Suprapubic skin (tissue), 4 donors: Measurements from ENCODE around the gene PRDX2. TPM values are rescaled to one million over a fixed set of nuclear protein-coding genes. Genes with fewer than 3 reads are reported as not detected.
"Not testable (repeated sequence)": the region's sequence is repeated elsewhere in the genome, so short reads cannot be mapped to it uniquely, and the experiment has no call there.

Experiments
- DNase-seq, 2 donors: peaks; one replicate each; pipeline ENCODE4 v3.0.0-alpha.2; 2019; ENCODE audit warnings: low spot score in 2 of 2
- H3K27ac ChIP-seq: fragments of 200-600 bp; sonication (generic); one replicate; pipeline ENCODE4 v1.5.1; 2019
- H3K27me3 ChIP-seq: fragments of 200-600 bp; sonication (generic); one replicate; pipeline ENCODE4 v1.5.1; 2019
- H3K36me3 ChIP-seq: fragments of 200-600 bp; sonication (generic); one replicate; pipeline ENCODE4 v1.5.1; 2019
- H3K4me1 ChIP-seq: fragments of 200-600 bp; sonication (generic); one replicate; pipeline ENCODE4 v1.5.1; 2019
- H3K4me3 ChIP-seq: fragments of 200-600 bp; sonication (generic); one replicate; pipeline ENCODE4 v1.5.1; 2019; ENCODE audit warnings: mild to moderate bottlenecking
- H3K9me3 ChIP-seq: fragments of 200-600 bp; sonication (generic); one replicate; pipeline ENCODE4 v1.5.1; 2019
- CTCF ChIP-seq, 2 donors: fragments of 200-600 bp in 1 of 2; fragments of 450-650 bp in 1 of 2; sonication (generic) in 1 of 2; IDR thresholded peaks; one replicate each; pipeline ENCODE4 v1.5.1; 2016 to 2019; ENCODE audit warnings: antibody characterized with exemption in 2 of 2, mild to moderate bottlenecking in 1 of 2, moderate library complexity in 1 of 2
- EP300 ChIP-seq: sonication (generic); formaldehyde crosslinking; IDR thresholded peaks from one replicate; pipeline ENCODE4 v1.6.1; 2017; ENCODE audit warnings: antibody characterized with exemption
- POLR2A ChIP-seq, 2 donors: fragments of 450-650 bp; IDR thresholded peaks; one replicate each; pipeline ENCODE4 v1.6.1; 2017; ENCODE audit warnings: antibody characterized with exemption in 2 of 2, mild to moderate bottlenecking in 2 of 2, moderate library complexity in 2 of 2
- POLR2AphosphoS5 ChIP-seq, 3 donors: sonication (generic); formaldehyde crosslinking; IDR thresholded peaks; one replicate each; pipeline ENCODE4 v1.6.1; 2017; ENCODE audit warnings: antibody characterized with exemption in 3 of 3
- WGBS: methylation state at CpG from one replicate; pipeline ENCODE4 v1.1.5; 2018; 5-methylcytosine and 5-hydroxymethylcytosine counted together
- total RNA-seq, 4 donors: library from RNA; depleted of rRNA; stranded (reverse); fragments of >200 nt; gene quantifications; one replicate each; pipeline ENCODE4 v1.1.0, GENCODE V29; 2016

PRDX2 gene
- total RNA-seq: 100 to 1,000 TPM; 270 to 579 (median 540) TPM

- WGBS: 0% methylated on average over 27 of the region's 78 CpGs
- H3K4me1 ChIP-seq: peaks cover 34% of the 10 kb centered on the region
- peaks cover 24% of the 10 kb centered on the region for H3K36me3 ChIP-seq
- peak within 1 kb of the TSS; percentile 58 for H3K27ac ChIP-seq
- H3K9me3 ChIP-seq: no peaks in the 10 kb centered on the region
- H3K27me3 ChIP-seq: no peaks in the 10 kb centered on the region
- peak; percentile 77 to 90 for DNase-seq
- H3K4me3 ChIP-seq: peak within 1 kb of the TSS; percentile 80
- TF ChIP-seq POLR2AphosphoS5 (IDR thresholded peaks at IDR 0.05) (peak in 1 of 3 donors; percentile 44), POLR2A (IDR thresholded peaks at IDR 0.05) (peak in 1 of 2 donors; percentile 70), EP300 (no peak), CTCF (IDR thresholded peaks at IDR 0.05) (no peak)
Observed at GRCh38 chr19:12801466-12802266, at the start of gene PRDX2, which contains the start of gene THSD8. Gene PRDX2, minus strand, starts transcription at chr19:12801800. Its CDS starts 539 bp downstream, at chr19:12801261. Gene THSD8, plus strand, starts transcription at chr19:12802069. Its CDS starts 3 bp downstream, at chr19:12802072.

GRCh38 chr19:12847159-12848139 lies 45.8 kb upstream of the PRDX2 start:
- 7% methylated on average over 56 of the region's 69 CpGs for WGBS
- H3K27me3 ChIP-seq: peaks cover 30% of the 10 kb centered on the region
- peak; percentile 87 to 89 for DNase-seq

GRCh38 chr19:12846613-12847012 lies 45.0 kb upstream of the PRDX2 start:
- H3K4me3 ChIP-seq, H3K27ac ChIP-seq, DNase-seq, H3K36me3 ChIP-seq, H3K4me1 ChIP-seq, H3K9me3 ChIP-seq: not testable (repeated sequence)
- WGBS: 84% methylated on average over 7 of the region's 7 CpGs
- peaks cover 38% of the 10 kb centered on the region for H3K27me3 ChIP-seq

More at GRCh38 chr19:12847159-12848139, 45.8 kb upstream of the PRDX2 start:
- no peaks in the 10 kb centered on the region for H3K36me3 ChIP-seq
- peaks cover 8% of the 10 kb centered on the region for H3K4me1 ChIP-seq
- no peaks in the 10 kb centered on the region for H3K9me3 ChIP-seq
- peak overlapping the region; percentile 31 for H3K4me3 ChIP-seq
- TF ChIP-seq POLR2AphosphoS5 (IDR thresholded peaks at IDR 0.05) (no peak), CTCF (IDR thresholded peaks at IDR 0.05) (peak; percentile 91 to 100), POLR2A (IDR thresholded peaks at IDR 0.05) (no peak), EP300 (no peak)
- H3K27ac ChIP-seq: no peak overlapping the region

- H3K4me3 ChIP-seq: no peak overlapping the region
- H3K27ac ChIP-seq: no peak overlapping the region
- no peak for TF ChIP-seq POLR2A (IDR thresholded peaks at IDR 0.05)
- TF ChIP-seq CTCF (IDR thresholded peaks at IDR 0.05): no peak
- no peak for TF ChIP-seq POLR2AphosphoS5 (IDR thresholded peaks at IDR 0.05)
- no peak for TF ChIP-seq EP300
- DNase-seq: no peak
- H3K36me3 ChIP-seq: no peaks in the 10 kb centered on the region
- peaks cover 61% of the 10 kb centered on the region for H3K27me3 ChIP-seq
- H3K9me3 ChIP-seq: no peaks in the 10 kb centered on the region
- peaks cover 15% of the 10 kb centered on the region for H3K4me1 ChIP-seq
- whole genome bisulfite sequencing: 93% methylated on average over 3 of the region's 3 CpGs
Observed at GRCh38 chr19:12843999-12844732, 42.6 kb upstream of the PRDX2 start.

- H3K9me3 ChIP-seq: no peaks in the 10 kb centered on the region
- peaks cover 22% of the 10 kb centered on the region for H3K4me1 ChIP-seq
- 81% methylated on average over 11 of the region's 11 CpGs for WGBS
- H3K36me3 ChIP-seq: no peaks in the 10 kb centered on the region
- no peak overlapping the region for H3K27ac ChIP-seq
- TF ChIP-seq EP300 (no peak), CTCF (IDR thresholded peaks at IDR 0.05) (no peak), POLR2AphosphoS5 (IDR thresholded peaks at IDR 0.05) (no peak), POLR2A (IDR thresholded peaks at IDR 0.05) (no peak)
- DNase-seq: no peak
- no peak overlapping the region for H3K4me3 ChIP-seq
- H3K27me3 ChIP-seq: peaks cover 68% of the 10 kb centered on the region
Observed at GRCh38 chr19:12843328-12843727, 41.7 kb upstream of the PRDX2 start.
